Liver (tissue), 9 donors: ENCODE results near the gene OTOGL. TPM values are rescaled to one million over a fixed set of nuclear protein-coding genes. Genes with fewer than 3 reads are reported as not detected.

Experiments used
- DNase-seq: peaks from one replicate; pipeline ENCODE4 v3.0.0-alpha.2; 2017; ENCODE audit warnings: low spot score
- H3K27ac ChIP-seq, 2 donors: one replicate each; pipeline ENCODE4 v1.7.0; 2013; ENCODE audit warnings: inconsistent platforms in 2 of 2, low read length in 2 of 2, control low read depth in 1 of 2, low read depth in 1 of 2, mild to moderate bottlenecking in 1 of 2
- H3K27me3 ChIP-seq, 4 donors: one replicate each; pipeline versions ENCODE4 v1.6.1 to v1.7.0; 2013; ENCODE audit warnings: low read length in 3 of 4, inconsistent platforms in 1 of 4, mild to moderate bottlenecking in 1 of 4, moderate library complexity in 1 of 4; ENCODE audit not compliant: control insufficient read depth in 4 of 4, insufficient read depth in 4 of 4
- H3K36me3 ChIP-seq, 4 donors: one replicate each; pipeline versions ENCODE4 v1.6.1 to v1.7.0; 2013; ENCODE audit warnings: low read length in 3 of 4, mild to moderate bottlenecking in 3 of 4, low read depth in 1 of 4, moderate library complexity in 1 of 4; ENCODE audit not compliant: control insufficient read depth in 4 of 4, insufficient read depth in 3 of 4
- H3K4me1 ChIP-seq, 4 donors: one replicate each; pipeline versions ENCODE4 v1.6.1 to v1.7.0; 2013; ENCODE audit warnings: low read length in 3 of 4, mild to moderate bottlenecking in 3 of 4, moderate library complexity in 1 of 4; ENCODE audit not compliant: control insufficient read depth in 4 of 4, insufficient read depth in 4 of 4
- H3K4me3 ChIP-seq, 3 donors: one replicate each; pipeline versions ENCODE4 v1.6.1 to v1.7.0; 2013; ENCODE audit warnings: low read length in 3 of 3, control low read depth in 1 of 3, low read depth in 1 of 3, mild to moderate bottlenecking in 1 of 3
- H3K9ac ChIP-seq, 2 donors: one replicate each; pipeline ENCODE4 v1.7.0; 2013; ENCODE audit warnings: low read length in 2 of 2, mild to moderate bottlenecking in 2 of 2, moderate library complexity in 2 of 2, control low read depth in 1 of 2, low read depth in 1 of 2
- H3K9me3 ChIP-seq, 4 donors: one replicate each; pipeline versions ENCODE4 v1.6.1 to v1.7.0; 2013; ENCODE audit warnings: low read length in 3 of 4; ENCODE audit not compliant: control insufficient read depth in 4 of 4
- ATF3 ChIP-seq: IDR thresholded peaks from 2 replicates; pipeline ENCODE4 v1.6.1; 2016; ENCODE audit warnings: antibody characterized with exemption
- CTCF ChIP-seq: fragments of 150-350 bp; IDR thresholded peaks from 2 replicates; pipeline ENCODE4 v1.5.1; 2017; ENCODE audit warnings: improper control_type of control experiment, low read depth, low read length; ENCODE audit not compliant: missing input control
- EGR1 ChIP-seq, 2 donors: IDR thresholded peaks; 2 replicates each; pipeline ENCODE4 v1.6.1; 2016 to 2018; ENCODE audit warnings: antibody characterized with exemption in 2 of 2, low read depth in 2 of 2
- FOXA1 ChIP-seq: IDR thresholded peaks from 2 replicates; pipeline ENCODE4 v1.6.1; 2016; ENCODE audit warnings: antibody characterized with exemption
- FOXA2 ChIP-seq: IDR thresholded peaks from 2 replicates; pipeline ENCODE4 v1.6.1; 2016; ENCODE audit warnings: antibody characterized with exemption
- GABPA ChIP-seq, 2 donors: IDR thresholded peaks in 1 of 2; conservative IDR thresholded peaks in 1 of 2; 2 replicates each; pipeline ENCODE4 v1.6.1; 2016; ENCODE audit warnings: antibody characterized with exemption in 2 of 2, mild to moderate bottlenecking in 1 of 2, moderate library complexity in 1 of 2
- HNF4A ChIP-seq, 2 donors: conservative IDR thresholded peaks; 2 replicates each; pipeline ENCODE4 v1.6.1; 2016; ENCODE audit warnings: antibody characterized with exemption in 2 of 2, mild to moderate bottlenecking in 2 of 2
- HNF4G ChIP-seq: IDR thresholded peaks from 2 replicates; pipeline ENCODE4 v1.6.1; 2016; ENCODE audit warnings: antibody characterized with exemption
- JUND ChIP-seq, 2 donors: IDR thresholded peaks; 2 replicates each; pipeline ENCODE4 v1.6.1; 2016; ENCODE audit warnings: antibody characterized with exemption in 2 of 2
- MAX ChIP-seq: IDR thresholded peaks from 2 replicates; pipeline ENCODE4 v1.6.1; 2016; ENCODE audit warnings: antibody characterized with exemption
- NR2F2 ChIP-seq: IDR thresholded peaks from 2 replicates; pipeline ENCODE4 v1.6.1; 2016; ENCODE audit warnings: antibody characterized with exemption
- RAD21 ChIP-seq, 2 donors: IDR thresholded peaks; 2 replicates each; pipeline ENCODE4 v1.6.1; 2016; ENCODE audit warnings: antibody characterized with exemption in 2 of 2, mild to moderate bottlenecking in 2 of 2
- RXRA ChIP-seq, 2 donors: IDR thresholded peaks; 2 replicates each; pipeline ENCODE4 v1.6.1; 2017 to 2018; ENCODE audit warnings: antibody characterized with exemption in 2 of 2, mild to moderate bottlenecking in 1 of 2
- SP1 ChIP-seq: IDR thresholded peaks from 2 replicates; pipeline ENCODE4 v1.6.1; 2018; ENCODE audit warnings: antibody characterized with exemption, mild to moderate bottlenecking
- TAF1 ChIP-seq: conservative IDR thresholded peaks from 2 replicates; pipeline ENCODE4 v1.6.1; 2016; ENCODE audit warnings: antibody characterized with exemption, mild to moderate bottlenecking
- YY1 ChIP-seq: IDR thresholded peaks from 2 replicates; pipeline ENCODE4 v1.6.1; 2016; ENCODE audit warnings: antibody characterized with exemption, mild to moderate bottlenecking
- WGBS: extraction: QIAGEN DNeasy Blood & Tissue Kit; methylation state at CpG from one replicate; pipeline ENCODE4 v1.1.7; 2013; 5-methylcytosine and 5-hydroxymethylcytosine counted together
- polyA plus RNA-seq, 2 donors: library from polyadenylated mRNA; stranded (reverse) in 1 of 2; unstranded in 1 of 2; fragments of 200-250 nt in 1 of 2; fragments of >200 nt in 1 of 2; fragmentation: Nextera tagmentation in 1 of 2; extraction: Ambion mirVana in 1 of 2; gene quantifications; one replicate each; pipeline versions ENCODE4 v1.2.1 to v1.2.3, GENCODE V29; 2013 to 2015
- total RNA-seq, 2 donors: library from RNA; depleted of rRNA; stranded (reverse); fragments of >200 nt; gene quantifications; one replicate each; pipeline ENCODE4 v1.2.3, GENCODE V29; 2014
- TF ChIP-seq, protein P1 (sequence below): IDR thresholded peaks from 2 replicates; pipeline ENCODE4 v1.6.1; 2016; ENCODE audit warnings: antibody characterized with exemption
- TF ChIP-seq, protein P2 (sequence below): IDR thresholded peaks from 2 replicates; pipeline ENCODE4 v1.6.1; 2016; ENCODE audit warnings: antibody characterized with exemption, mild to moderate bottlenecking
- donor health status: healthy.
- donor health status: healthy.
- donor health status: healthy.
- donor health status: healthy.
- donor health status: healthy.

OTOGL gene
- total and polyA plus RNA-seq, 4 donors: 0.01 to 0.09 (median 0.08) TPM; not detected in 1

GRCh38 chr12:80120994-80121393 lies 21.7 kb downstream of the OTOGL start:
- no peak overlapping the region for H3K4me3 ChIP-seq
- H3K4me1 ChIP-seq: peaks cover 0 to 3% (median 0%) of the 10 kb centered on the region in 4 donors
- TF ChIP-seq YY1: no peak
- TF ChIP-seq, protein P1, sequence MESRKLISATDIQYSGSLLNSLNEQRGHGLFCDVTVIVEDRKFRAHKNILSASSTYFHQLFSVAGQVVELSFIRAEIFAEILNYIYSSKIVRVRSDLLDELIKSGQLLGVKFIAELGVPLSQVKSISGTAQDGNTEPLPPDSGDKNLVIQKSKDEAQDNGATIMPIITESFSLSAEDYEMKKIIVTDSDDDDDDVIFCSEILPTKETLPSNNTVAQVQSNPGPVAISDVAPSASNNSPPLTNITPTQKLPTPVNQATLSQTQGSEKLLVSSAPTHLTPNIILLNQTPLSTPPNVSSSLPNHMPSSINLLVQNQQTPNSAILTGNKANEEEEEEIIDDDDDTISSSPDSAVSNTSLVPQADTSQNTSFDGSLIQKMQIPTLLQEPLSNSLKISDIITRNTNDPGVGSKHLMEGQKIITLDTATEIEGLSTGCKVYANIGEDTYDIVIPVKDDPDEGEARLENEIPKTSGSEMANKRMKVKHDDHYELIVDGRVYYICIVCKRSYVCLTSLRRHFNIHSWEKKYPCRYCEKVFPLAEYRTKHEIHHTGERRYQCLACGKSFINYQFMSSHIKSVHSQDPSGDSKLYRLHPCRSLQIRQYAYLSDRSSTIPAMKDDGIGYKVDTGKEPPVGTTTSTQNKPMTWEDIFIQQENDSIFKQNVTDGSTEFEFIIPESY: no peak
- TF ChIP-seq EGR1 (IDR thresholded peaks at IDR 0.05; ENCODE audit: low read depth in 2 of 2): no peak
- no peak for TF ChIP-seq TAF1
- TF ChIP-seq JUND (IDR thresholded peaks at IDR 0.05): no peak
- TF ChIP-seq CTCF: no peak
- TF ChIP-seq ATF3: no peak
- no peak for TF ChIP-seq NR2F2
- TF ChIP-seq RXRA (IDR thresholded peaks at IDR 0.05): no peak
- no peak for TF ChIP-seq FOXA1
- TF ChIP-seq FOXA2: no peak
- TF ChIP-seq HNF4G: no peak
- TF ChIP-seq, protein P2, sequence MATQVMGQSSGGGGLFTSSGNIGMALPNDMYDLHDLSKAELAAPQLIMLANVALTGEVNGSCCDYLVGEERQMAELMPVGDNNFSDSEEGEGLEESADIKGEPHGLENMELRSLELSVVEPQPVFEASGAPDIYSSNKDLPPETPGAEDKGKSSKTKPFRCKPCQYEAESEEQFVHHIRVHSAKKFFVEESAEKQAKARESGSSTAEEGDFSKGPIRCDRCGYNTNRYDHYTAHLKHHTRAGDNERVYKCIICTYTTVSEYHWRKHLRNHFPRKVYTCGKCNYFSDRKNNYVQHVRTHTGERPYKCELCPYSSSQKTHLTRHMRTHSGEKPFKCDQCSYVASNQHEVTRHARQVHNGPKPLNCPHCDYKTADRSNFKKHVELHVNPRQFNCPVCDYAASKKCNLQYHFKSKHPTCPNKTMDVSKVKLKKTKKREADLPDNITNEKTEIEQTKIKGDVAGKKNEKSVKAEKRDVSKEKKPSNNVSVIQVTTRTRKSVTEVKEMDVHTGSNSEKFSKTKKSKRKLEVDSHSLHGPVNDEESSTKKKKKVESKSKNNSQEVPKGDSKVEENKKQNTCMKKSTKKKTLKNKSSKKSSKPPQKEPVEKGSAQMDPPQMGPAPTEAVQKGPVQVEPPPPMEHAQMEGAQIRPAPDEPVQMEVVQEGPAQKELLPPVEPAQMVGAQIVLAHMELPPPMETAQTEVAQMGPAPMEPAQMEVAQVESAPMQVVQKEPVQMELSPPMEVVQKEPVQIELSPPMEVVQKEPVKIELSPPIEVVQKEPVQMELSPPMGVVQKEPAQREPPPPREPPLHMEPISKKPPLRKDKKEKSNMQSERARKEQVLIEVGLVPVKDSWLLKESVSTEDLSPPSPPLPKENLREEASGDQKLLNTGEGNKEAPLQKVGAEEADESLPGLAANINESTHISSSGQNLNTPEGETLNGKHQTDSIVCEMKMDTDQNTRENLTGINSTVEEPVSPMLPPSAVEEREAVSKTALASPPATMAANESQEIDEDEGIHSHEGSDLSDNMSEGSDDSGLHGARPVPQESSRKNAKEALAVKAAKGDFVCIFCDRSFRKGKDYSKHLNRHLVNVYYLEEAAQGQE: no peak
- no peaks in the 10 kb centered on the region for H3K36me3 ChIP-seq
- DNase-seq: no peak
- H3K27me3 ChIP-seq: no peaks in the 10 kb centered on the region
- H3K27ac ChIP-seq: no peak overlapping the region
- no peaks in the 10 kb centered on the region for H3K9me3 ChIP-seq
- H3K9ac ChIP-seq: no peak overlapping the region
- WGBS: 63% methylated on average over 3 of the region's 3 CpGs

DNA sequence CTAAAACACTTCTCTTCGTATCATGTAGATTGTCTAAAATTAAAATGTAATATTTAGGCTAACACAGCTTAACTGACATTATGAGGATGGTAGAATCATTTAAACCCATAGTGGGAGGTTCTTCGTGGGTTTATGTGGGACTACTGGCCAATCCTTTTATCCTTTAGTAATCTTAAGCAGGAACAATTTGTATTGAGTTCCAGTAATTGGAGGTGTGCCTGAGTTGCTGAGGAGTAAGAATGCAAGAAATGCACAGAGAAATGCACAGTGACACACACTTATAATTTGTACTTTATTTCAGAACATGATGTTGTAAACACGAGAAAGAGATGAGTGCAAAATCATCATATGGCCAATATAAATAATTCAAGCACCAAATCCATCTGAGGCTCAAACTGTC lies 22.3 kb downstream of the OTOGL start:
- no peaks in the 10 kb centered on the region for H3K36me3 ChIP-seq
- H3K4me3 ChIP-seq: no peak overlapping the region
- peaks cover 0 to 3% (median 0%) of the 10 kb centered on the region in 4 donors for H3K4me1 ChIP-seq
- H3K27ac ChIP-seq: no peak overlapping the region
- TF ChIP-seq YY1 (no peak), HNF4G (no peak), FOXA2 (no peak), NR2F2 (no peak), CTCF (no peak), TAF1 (no peak), EGR1 (IDR thresholded peaks at IDR 0.05; ENCODE audit: low read depth in 2 of 2) (no peak), SP1 (no peak), ATF3 (no peak), FOXA1 (no peak), GABPA (IDR thresholded peaks at IDR 0.05 in 1 of 2, conservative IDR thresholded peaks at IDR 0.05 in 1 of 2) (no peak), RAD21 (IDR thresholded peaks at IDR 0.05) (no peak), MAX (no peak), HNF4A (conservative IDR thresholded peaks at IDR 0.05) (no peak)
- TF ChIP-seq, protein P1: no peak
- H3K9ac ChIP-seq: no peak overlapping the region
- H3K27me3 ChIP-seq: no peaks in the 10 kb centered on the region
- no peaks in the 10 kb centered on the region for H3K9me3 ChIP-seq
- DNase-seq: no peak
- 68% methylated on average over 3 of the region's 3 CpGs for WGBS
